ENCODE data around the gene STON2.

The STON2 gene

DNA sequence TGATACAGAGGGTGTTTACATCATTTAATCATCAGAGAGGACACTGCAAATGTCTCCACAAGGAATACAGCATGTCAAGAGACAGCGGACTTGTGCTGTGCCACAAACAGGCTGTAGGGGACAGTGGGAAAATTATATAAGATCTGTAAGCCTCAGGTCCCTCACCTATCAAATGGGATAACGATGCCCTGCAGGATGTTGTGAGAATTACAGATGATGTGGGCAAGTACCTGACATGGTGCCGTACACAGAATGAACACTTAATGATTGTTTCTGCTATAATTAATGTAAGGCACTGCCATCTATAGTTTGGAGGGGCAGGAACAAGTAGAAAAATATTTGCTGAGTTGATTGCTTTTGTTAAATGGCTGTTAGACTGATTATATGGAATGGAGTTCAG lies 97.5 kb downstream of the STON2 start:
- H3K4me1 Mint-ChIP-seq: peaks cover 12% of the 10 kb centered on the region
- H3K27me3 Mint-ChIP-seq (ENCODE audit: low read depth, poor library complexity): no peaks in the 10 kb centered on the region
- TF ChIP-seq, protein P1, sequence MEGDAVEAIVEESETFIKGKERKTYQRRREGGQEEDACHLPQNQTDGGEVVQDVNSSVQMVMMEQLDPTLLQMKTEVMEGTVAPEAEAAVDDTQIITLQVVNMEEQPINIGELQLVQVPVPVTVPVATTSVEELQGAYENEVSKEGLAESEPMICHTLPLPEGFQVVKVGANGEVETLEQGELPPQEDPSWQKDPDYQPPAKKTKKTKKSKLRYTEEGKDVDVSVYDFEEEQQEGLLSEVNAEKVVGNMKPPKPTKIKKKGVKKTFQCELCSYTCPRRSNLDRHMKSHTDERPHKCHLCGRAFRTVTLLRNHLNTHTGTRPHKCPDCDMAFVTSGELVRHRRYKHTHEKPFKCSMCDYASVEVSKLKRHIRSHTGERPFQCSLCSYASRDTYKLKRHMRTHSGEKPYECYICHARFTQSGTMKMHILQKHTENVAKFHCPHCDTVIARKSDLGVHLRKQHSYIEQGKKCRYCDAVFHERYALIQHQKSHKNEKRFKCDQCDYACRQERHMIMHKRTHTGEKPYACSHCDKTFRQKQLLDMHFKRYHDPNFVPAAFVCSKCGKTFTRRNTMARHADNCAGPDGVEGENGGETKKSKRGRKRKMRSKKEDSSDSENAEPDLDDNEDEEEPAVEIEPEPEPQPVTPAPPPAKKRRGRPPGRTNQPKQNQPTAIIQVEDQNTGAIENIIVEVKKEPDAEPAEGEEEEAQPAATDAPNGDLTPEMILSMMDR (IDR thresholded peaks at IDR 0.05): peak; percentile 10
- no peak overlapping the region for H3K27ac Mint-ChIP-seq
- no peaks in the 10 kb centered on the region for H3K9me3 Mint-ChIP-seq
- no peaks in the 10 kb centered on the region for H3K36me3 Mint-ChIP-seq (ENCODE audit: low read depth)
- no peak for DNase-seq
- H3K4me3 Mint-ChIP-seq: no peak overlapping the region

DNA sequence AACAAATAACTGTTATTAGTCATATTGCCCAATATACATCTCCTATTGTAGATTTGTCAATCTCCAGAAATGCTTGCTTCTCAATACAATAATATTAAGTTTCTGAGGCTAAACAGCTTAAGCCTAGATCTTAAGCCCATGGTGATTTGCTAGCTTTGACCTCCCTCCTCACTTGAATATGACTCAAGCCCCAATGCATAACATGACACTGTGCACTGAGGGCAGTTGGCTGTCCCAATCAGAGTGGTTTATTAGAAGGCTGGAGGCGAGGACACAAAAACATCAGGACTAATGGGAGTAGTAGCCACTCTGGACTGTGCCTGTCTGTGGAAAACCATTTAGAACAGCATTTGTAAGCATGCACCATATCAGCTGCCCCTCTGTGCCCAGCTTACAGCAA lies 98.3 kb downstream of the STON2 start:
- H3K9me3 Mint-ChIP-seq: no peaks in the 10 kb centered on the region
- H3K4me3 Mint-ChIP-seq: no peak overlapping the region
- TF ChIP-seq, protein P1 (IDR thresholded peaks at IDR 0.05): no peak
- no peak for DNase-seq
- H3K36me3 Mint-ChIP-seq (ENCODE audit: low read depth): no peaks in the 10 kb centered on the region
- H3K27ac Mint-ChIP-seq: no peak overlapping the region
- no peaks in the 10 kb centered on the region for H3K27me3 Mint-ChIP-seq (ENCODE audit: low read depth, poor library complexity)
- peaks cover 12% of the 10 kb centered on the region for H3K4me1 Mint-ChIP-seq

DNA sequence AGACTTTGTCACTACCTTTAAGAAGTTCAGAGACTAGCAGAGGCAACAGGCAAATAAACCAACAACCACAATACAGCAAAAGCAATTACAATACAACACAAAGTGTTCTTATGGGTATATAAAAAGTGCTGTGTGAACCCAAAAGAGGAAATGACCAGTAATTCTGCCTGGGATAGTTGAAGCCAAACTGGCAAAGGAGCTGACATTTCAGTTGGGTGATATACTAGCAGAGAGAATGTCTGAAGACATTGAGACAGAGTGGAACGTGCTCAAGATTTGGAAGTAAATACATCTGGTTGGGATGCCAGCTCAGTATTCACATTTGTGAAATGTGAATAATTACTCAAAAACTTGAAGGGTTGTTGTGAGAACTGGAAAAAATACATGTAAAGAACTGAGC lies 98.8 kb downstream of the STON2 start:
- Mint-ChIP-seq H3K4me1 (peaks cover 12% of the 10 kb centered on the region), H3K4me3 (no peak overlapping the region), H3K9me3 (no peaks in the 10 kb centered on the region), H3K27me3 (ENCODE audit: low read depth, poor library complexity) (no peaks in the 10 kb centered on the region), H3K27ac (peak overlapping the region; percentile 20), H3K36me3 (ENCODE audit: low read depth) (no peaks in the 10 kb centered on the region)
- TF ChIP-seq, protein P1 (IDR thresholded peaks at IDR 0.05): no peak
- no peak for DNase-seq

DNA sequence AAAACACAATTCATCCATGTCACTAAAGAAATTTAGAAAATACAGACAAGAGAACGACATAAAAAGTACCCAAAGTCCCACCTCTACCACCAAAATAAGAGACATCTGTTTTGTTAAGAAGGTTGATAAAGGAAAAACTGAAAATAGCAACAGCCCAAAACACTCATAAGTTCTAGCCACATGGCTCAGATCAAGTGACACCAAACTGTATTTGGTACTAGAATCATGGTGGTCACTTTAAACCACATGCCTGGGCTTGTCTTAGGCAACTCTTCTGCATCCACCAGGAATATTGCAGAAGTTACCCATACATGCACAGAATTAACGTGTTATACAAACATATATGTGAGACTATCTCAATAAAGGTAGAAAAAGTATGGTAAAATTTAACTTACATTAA lies 101.2 kb downstream of the STON2 start:
- H3K27ac Mint-ChIP-seq: no peak overlapping the region
- no peaks in the 10 kb centered on the region for H3K27me3 Mint-ChIP-seq (ENCODE audit: low read depth, poor library complexity)
- no peak overlapping the region for H3K4me3 Mint-ChIP-seq
- TF ChIP-seq, protein P1 (IDR thresholded peaks at IDR 0.05): no peak
- no peaks in the 10 kb centered on the region for H3K36me3 Mint-ChIP-seq (ENCODE audit: low read depth)
- peaks cover 10% of the 10 kb centered on the region for H3K4me1 Mint-ChIP-seq
- H3K9me3 Mint-ChIP-seq: no peaks in the 10 kb centered on the region
- no peak for DNase-seq

DNA sequence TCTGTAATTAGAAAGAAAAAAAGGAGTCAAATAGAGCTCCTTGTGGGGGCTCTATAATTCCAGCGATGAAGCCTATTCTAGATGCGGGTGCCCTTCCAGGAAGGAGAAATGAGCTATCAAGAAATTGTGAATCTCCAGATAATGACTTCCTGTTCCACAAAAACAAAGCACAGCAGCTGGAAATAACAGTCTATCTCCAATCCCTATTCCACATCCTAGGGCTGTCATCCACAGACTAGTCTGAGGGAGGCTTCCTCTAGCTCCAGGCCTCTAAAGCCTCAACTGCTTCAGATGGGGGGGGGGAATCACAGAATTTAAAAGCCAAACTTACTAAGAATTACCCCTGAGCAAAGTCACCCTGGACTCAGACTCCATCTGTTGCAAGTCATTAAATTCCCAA lies 102.0 kb downstream of the STON2 start:
- peaks cover 5% of the 10 kb centered on the region for H3K36me3 Mint-ChIP-seq (ENCODE audit: low read depth)
- TF ChIP-seq, protein P1 (IDR thresholded peaks at IDR 0.05): no peak
- no peak for DNase-seq
- H3K4me1 Mint-ChIP-seq: peaks cover 5% of the 10 kb centered on the region
- no peak overlapping the region for H3K4me3 Mint-ChIP-seq
- H3K9me3 Mint-ChIP-seq: peaks cover 4% of the 10 kb centered on the region
- H3K27me3 Mint-ChIP-seq (ENCODE audit: low read depth, poor library complexity): no peaks in the 10 kb centered on the region
- H3K27ac Mint-ChIP-seq: no peak overlapping the region

DNA sequence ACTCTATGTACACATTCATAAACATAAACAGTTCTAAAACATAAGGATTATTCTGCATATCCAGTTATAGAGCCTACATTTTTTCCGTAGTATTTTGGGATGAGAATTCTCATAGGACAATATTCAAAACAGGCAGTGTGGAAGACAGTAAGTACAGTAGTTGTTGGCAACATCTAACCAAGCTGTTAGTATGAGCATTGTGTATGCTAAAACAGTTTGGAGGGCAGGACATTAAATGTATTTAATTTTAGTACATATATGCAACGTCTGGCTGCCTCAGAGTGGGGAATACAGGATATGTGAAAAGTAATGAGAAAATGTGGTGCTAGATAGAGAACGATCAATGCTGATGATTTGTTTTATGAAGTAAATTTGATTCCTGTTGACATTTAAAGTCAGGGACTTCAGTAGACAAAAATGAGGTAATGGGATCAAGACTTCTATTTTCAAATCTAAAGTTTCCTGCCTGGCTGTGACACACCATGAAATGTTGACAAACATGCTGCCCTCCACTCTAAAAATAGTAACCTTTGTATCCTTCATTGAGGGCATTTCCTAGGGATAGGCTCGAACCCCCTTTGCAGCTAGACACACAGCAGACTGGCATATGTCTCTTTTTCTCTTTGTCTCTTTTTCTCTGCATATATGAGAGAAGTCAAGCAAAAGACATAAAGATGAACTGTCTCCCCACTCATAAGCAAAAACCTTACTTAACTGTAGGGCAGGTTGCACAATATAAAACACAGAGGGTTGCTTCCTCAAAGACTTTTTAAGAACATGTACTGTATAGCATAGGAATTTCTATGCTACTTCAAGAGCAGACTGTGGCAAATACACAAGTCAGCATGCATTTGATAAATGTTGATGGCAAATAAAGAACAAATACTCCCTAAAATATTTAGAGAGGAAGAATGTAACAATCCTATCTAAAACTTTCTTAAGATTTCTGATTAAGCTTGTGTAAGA lies 103.9 kb downstream of the STON2 start:
- no peak overlapping the region for H3K27ac Mint-ChIP-seq

More for the DNA sequence above, 103.9 kb downstream of the STON2 start:
- DNase-seq: no peak
- no peaks in the 10 kb centered on the region for H3K27me3 Mint-ChIP-seq (ENCODE audit: low read depth, poor library complexity)
- peaks cover 9% of the 10 kb centered on the region for H3K9me3 Mint-ChIP-seq
- peaks cover 5% of the 10 kb centered on the region for H3K36me3 Mint-ChIP-seq (ENCODE audit: low read depth)
- H3K4me3 Mint-ChIP-seq: no peak overlapping the region
- TF ChIP-seq, protein P1 (IDR thresholded peaks at IDR 0.05): no peak
- no peaks in the 10 kb centered on the region for H3K4me1 Mint-ChIP-seq
